Effector memory CD8-positive, alpha-beta T cell (primary cell): Measurements from ENCODE around the gene SPART.

Source experiments
- ATAC-seq: fragments of 150-1000 bp; cut with Tn5 transposase; replicated peaks from 2 replicates; pipeline ENCODE4 v1.10.0; 2021; ENCODE audit warnings: mild to moderate bottlenecking, moderate library complexity
- DNase-seq, 3 experiments: peaks; one replicate each; pipeline ENCODE4 v3.0.0; 2021
- H3K27ac Mint-ChIP-seq, 2 donors: one replicate each; pipeline ENCODE4 v1.8.0; 2022; ENCODE audit warnings: mild to moderate bottlenecking in 2 of 2, mixed read lengths in 2 of 2, moderate library complexity in 2 of 2
- H3K27me3 Mint-ChIP-seq, 2 donors: one replicate each; pipeline ENCODE4 v1.8.0; 2022; ENCODE audit warnings: mixed read lengths in 2 of 2
- H3K36me3 Mint-ChIP-seq: one replicate; pipeline ENCODE4 v1.8.0; 2022; ENCODE audit warnings: mild to moderate bottlenecking, moderate library complexity, mixed read lengths; ENCODE audit not compliant: insufficient read depth
- H3K4me1 Mint-ChIP-seq, 2 donors: one replicate each; pipeline ENCODE4 v1.8.0; 2022; ENCODE audit warnings: low read depth in 2 of 2, mixed read lengths in 2 of 2
- H3K4me3 Mint-ChIP-seq, 2 donors: one replicate each; pipeline ENCODE4 v1.8.0; 2022; ENCODE audit warnings: mild to moderate bottlenecking in 2 of 2, mixed read lengths in 2 of 2, moderate library complexity in 2 of 2
- H3K9me3 Mint-ChIP-seq, 2 donors: one replicate each; pipeline ENCODE4 v1.8.0; 2022; ENCODE audit warnings: mixed read lengths in 2 of 2
- total RNA-seq, 9 experiments: gene quantifications; one replicate each; lab custom pipeline; 2026; lab: John Stamatoyannopoulos, UW

The SPART gene, protein sequence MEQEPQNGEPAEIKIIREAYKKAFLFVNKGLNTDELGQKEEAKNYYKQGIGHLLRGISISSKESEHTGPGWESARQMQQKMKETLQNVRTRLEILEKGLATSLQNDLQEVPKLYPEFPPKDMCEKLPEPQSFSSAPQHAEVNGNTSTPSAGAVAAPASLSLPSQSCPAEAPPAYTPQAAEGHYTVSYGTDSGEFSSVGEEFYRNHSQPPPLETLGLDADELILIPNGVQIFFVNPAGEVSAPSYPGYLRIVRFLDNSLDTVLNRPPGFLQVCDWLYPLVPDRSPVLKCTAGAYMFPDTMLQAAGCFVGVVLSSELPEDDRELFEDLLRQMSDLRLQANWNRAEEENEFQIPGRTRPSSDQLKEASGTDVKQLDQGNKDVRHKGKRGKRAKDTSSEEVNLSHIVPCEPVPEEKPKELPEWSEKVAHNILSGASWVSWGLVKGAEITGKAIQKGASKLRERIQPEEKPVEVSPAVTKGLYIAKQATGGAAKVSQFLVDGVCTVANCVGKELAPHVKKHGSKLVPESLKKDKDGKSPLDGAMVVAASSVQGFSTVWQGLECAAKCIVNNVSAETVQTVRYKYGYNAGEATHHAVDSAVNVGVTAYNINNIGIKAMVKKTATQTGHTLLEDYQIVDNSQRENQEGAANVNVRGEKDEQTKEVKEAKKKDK
- total RNA-seq, result 10.8 to 50.7 (median 24.0) reads per million in 9 experiments

DNA sequence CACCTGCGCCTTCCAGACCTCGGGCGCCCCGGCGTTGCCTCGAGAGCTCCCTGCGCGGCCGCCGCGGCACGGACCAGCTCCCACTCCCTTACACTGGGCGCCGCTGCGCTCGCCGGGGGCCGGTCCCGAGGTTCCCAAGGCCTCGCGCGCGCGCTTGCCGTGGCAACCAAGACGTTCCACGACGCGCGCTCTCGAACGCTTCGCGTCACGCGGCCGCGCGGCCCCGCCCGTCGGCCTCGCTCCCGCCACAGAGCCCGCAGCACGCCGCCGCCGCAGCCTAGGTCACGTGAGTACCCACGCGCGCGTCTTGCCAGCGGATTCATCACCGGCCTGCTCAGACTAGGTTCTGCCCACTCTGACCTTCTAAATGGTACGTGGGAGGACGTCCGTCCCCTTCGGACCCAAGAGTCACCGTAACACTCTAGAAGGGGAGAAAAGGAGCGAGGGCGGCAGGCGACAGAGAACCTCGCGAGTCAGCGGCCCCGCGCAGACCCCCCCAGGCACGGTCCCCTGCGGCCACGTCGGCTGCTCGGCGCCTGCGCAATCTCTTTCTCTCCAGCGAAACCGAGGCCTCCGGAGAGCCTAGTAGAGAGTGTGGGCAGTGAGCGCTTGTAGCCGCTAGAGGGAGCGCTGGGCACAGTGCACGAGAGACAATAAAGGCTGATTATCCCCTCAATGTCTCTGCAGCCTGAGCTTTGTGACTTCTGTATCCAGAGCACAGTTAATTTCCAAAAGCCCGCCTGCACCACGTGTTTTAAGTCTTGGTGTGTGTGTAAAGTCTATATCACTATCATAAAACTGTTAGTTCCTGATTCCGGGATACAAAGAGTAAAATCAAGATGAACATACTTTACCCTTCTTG is at the start of gene SPART:
Gene SPART, minus strand, starts transcription at position 173 of the 862 bp plus-strand sequence. CDS start 10,564 bp downstream, outside the sequence.
- Mint-ChIP-seq H3K4me1 (peaks cover 4 to 9% of the 10 kb centered on the region in 2 donors), H3K27me3 (peaks cover 18 to 19% of the 10 kb centered on the region in 2 donors), H3K9me3 (peaks cover 0 to 2% of the 10 kb centered on the region in 2 donors), H3K36me3 (peaks cover 15% of the 10 kb centered on the region), H3K27ac (peak within 1 kb of the TSS; percentile 19 to 96), H3K4me3 (peak within 1 kb of the TSS; percentile 81 to 85)
- peak; percentile 79 for ATAC-seq
- DNase-seq, result peak; percentile 37 to 71 (median 69)

DNA sequence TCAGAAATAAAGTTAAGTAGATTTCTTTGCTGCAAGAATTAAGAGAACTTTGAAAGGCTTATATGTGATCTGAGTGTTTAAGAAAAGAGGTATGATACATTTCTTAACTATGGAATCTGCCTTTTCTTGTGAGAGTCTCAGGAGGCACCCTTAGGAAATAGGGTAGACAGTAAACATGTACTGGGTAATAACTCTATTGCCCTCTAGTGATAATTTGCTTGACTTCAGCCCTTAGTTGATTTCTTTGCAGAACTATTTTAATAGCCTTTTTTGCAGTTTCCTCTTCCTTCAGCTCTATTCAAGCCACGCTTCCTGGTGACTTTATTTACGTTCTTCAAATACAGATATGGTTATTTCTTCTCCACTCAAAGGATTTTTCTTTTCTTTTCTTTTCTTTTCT is 49.1 kb upstream of the SPART start:
- Mint-ChIP-seq H3K36me3 (no peaks in the 10 kb centered on the region), H3K27ac (no peak overlapping the region), H3K27me3 (no peaks in the 10 kb centered on the region), H3K9me3 (peaks cover 0 to 9% of the 10 kb centered on the region in 2 donors), H3K4me1 (no peaks in the 10 kb centered on the region), H3K4me3 (no peak overlapping the region)
- no peak for ATAC-seq
- no peak for DNase-seq

DNA sequence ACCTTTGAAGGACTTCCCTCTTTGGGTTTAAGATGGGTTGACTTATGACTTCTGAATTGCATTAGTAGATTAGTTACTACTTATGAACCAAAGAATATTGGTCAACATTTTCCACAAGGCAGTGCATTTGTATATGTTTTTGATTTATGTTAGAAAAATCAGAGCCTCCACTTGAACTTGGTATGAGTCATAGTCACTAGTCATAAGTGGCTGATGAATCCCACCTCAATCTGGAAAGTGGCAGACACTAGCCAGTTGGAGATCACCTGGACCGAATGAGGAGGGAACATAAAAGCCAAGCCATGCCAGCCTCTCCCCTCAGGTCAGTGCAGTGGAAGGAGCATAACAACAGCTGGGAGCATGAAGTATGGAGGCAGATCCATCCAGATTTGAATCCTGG is 39.3 kb upstream of the SPART start:
- Mint-ChIP-seq H3K9me3 (peaks cover 0 to 6% of the 10 kb centered on the region in 2 donors), H3K36me3 (no peaks in the 10 kb centered on the region), H3K27me3 (no peaks in the 10 kb centered on the region), H3K4me1 (no peaks in the 10 kb centered on the region), H3K4me3 (no peak overlapping the region), H3K27ac (no peak overlapping the region)
- no peak for ATAC-seq
- DNase-seq, result no peak

DNA sequence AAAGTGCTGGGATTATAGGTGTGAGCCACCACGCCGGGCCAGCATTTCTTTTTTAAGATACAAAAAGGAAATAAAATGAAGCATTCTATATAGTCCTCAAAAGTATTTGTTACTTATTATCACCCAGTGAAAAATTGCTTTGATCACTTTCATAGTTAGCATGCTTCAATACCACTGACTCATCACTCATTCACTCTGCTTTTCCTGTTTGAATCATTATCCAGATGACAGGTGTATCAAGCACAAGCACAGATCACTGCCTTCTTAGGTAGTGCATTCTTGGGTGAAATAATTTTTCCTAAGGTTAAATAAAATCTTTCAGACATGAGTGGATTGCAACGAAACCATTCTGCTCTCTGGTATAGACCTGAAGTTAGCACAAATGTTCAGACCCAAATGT is 35.8 kb upstream of the SPART start:
- ATAC-seq, result no peak

DNA sequence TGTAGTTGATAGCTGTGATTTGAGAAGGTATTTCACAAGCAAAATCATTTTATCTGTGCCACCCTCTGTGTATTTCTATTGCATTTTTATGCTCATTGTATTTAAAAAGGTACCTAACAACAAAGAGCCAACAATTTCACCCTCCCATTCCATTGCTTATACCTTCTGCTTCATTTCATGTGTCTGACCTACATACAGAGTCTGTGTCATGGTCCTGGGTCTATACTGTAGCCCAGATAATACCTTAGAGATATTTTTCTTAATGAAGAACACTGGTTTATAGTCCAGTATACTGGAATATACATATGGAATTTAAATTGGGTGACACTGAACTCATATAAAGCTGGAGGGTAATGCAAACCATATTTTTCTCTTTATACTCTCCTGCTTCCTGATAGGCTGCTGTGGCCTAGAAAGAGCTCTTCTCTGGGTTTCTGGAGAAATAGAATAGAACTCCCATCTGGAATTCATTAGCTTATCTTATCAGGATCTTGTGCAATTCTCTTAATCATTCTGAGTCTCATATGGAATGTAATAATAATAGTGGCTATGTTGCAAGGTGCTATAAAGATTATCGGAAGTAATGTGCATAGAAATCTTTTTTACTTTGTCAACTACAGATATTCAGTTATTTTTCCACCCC is 31.8 kb upstream of the SPART start:
- DNase-seq, result no peak
- H3K4me3 Mint-ChIP-seq, result no peak overlapping the region
- no peaks in the 10 kb centered on the region for H3K9me3 Mint-ChIP-seq

More for the DNA sequence above, 35.8 kb upstream of the SPART start:
- no peaks in the 10 kb centered on the region for H3K27me3 Mint-ChIP-seq
- no peak overlapping the region for H3K4me3 Mint-ChIP-seq
- H3K4me1 Mint-ChIP-seq, result no peaks in the 10 kb centered on the region
- no peaks in the 10 kb centered on the region for H3K36me3 Mint-ChIP-seq
- H3K27ac Mint-ChIP-seq, result no peak overlapping the region
- DNase-seq, result no peak
- peaks cover 0 to 2% of the 10 kb centered on the region in 2 donors for H3K9me3 Mint-ChIP-seq

DNA sequence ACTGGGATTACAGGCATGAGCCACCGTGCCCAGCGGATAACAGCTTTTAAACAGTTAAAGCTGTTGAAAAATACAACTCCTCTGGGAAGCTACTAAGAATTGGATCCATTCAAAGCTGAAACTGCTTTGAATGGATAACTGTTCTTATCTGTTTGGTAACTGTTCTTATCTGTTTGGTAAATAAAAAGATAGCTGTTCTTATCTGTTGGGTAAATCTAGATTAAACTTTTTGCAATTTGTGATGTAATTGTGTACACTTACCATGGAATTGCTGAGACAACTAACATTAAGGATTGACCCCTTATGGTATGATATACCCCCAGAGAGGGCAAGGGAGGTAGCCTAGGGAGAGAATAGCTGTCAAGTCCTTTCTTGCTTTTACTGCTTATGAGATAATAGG is 27.9 kb upstream of the SPART start:
- ATAC-seq, result no peak
- H3K27ac Mint-ChIP-seq, result no peak overlapping the region
- H3K4me1 Mint-ChIP-seq, result no peaks in the 10 kb centered on the region
- peaks cover 0 to 6% of the 10 kb centered on the region in 2 donors for H3K9me3 Mint-ChIP-seq
- no peaks in the 10 kb centered on the region for H3K27me3 Mint-ChIP-seq
- DNase-seq, result no peak
- no peaks in the 10 kb centered on the region for H3K36me3 Mint-ChIP-seq
- H3K4me3 Mint-ChIP-seq, result no peak overlapping the region

More for the DNA sequence above, 31.8 kb upstream of the SPART start:
- no peak for ATAC-seq
- Mint-ChIP-seq H3K27ac (no peak overlapping the region), H3K36me3 (no peaks in the 10 kb centered on the region), H3K4me1 (no peaks in the 10 kb centered on the region), H3K27me3 (no peaks in the 10 kb centered on the region)

DNA sequence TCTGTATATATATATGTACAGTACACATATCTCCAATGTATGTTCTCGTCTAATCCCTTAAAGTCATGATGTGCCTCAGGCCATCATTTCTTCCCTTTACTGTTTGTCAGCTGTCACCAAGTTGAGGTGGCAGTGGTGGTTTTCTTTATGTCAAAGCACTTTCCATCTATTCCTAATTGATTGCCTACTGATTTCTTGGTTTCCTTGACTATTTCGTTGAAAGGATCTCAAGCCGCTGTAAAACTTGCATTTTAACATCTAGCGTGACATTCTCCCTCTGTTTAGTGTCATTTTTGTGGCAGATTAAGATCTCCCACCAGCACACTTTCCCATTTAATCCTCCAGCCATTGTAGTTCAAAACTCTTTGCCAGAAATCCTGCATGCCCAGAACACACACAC is 25.0 kb upstream of the SPART start:
- no peak overlapping the region for H3K4me3 Mint-ChIP-seq
- H3K27ac Mint-ChIP-seq, result no peak overlapping the region
- DNase-seq, result no peak
- peaks cover 0 to 7% of the 10 kb centered on the region in 2 donors for H3K9me3 Mint-ChIP-seq
- no peak for ATAC-seq
- H3K36me3 Mint-ChIP-seq, result no peaks in the 10 kb centered on the region
- H3K27me3 Mint-ChIP-seq, result no peaks in the 10 kb centered on the region
- H3K4me1 Mint-ChIP-seq, result no peaks in the 10 kb centered on the region

DNA sequence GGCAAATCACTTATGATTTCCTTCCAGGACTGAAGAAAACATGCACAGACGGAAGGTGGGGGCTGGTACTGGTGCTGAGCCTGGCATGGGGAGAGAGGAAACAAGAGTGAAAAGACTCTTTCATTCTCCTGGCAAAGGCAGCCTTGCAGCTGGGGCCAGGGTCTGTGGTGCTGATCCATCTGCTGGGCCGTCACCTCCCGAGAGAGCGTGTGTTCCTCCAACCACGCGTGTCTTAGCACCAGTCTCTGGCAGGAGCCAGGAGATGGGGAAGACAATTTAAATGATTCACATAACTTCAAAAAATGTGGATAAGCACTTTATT is 23.9 kb upstream of the SPART start:
- H3K9me3 Mint-ChIP-seq, result peaks cover 0 to 9% of the 10 kb centered on the region in 2 donors
- H3K27ac Mint-ChIP-seq, result no peak overlapping the region
- H3K4me1 Mint-ChIP-seq, result no peaks in the 10 kb centered on the region
- DNase-seq (no peak), ATAC-seq (no peak)
- H3K36me3 Mint-ChIP-seq, result no peaks in the 10 kb centered on the region
- no peaks in the 10 kb centered on the region for H3K27me3 Mint-ChIP-seq
- no peak overlapping the region for H3K4me3 Mint-ChIP-seq

DNA sequence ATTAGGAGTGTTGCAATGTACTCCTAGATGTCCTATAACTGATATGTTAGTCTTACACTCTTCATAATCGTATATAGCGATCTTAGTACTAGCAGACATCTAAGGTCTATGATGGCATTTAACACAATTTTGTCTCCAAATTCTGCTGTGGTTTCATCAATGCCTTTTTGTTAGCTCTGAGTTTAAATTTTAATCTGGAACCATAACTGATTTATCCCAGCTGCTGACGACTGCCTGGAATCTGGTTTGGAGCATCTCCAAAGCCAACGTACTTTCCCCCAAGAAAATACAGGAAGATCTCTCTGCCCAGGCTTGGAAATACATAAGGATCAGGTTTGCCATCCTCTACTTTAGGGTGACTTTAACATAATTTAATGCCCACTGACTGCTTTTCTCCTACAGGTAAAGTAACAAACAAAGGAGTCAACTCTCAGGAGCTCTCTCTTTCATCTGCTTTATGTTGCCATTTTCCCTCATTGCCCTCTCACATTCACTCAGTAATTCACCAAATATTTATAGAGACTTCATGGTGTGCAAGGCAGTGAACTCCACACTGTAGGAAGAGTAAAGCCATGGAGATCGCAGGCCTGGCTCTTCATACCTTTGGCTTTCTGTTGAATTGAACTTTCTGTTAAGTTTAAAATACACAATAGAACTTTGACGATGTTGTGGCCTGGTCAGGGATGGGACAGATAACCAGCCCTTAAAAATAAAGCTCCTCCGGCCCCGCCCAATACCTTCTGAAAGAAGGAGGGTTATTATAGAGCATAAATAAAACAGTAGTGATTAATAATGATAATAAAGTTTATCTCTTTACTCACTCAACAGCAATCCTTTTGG is 23.3 kb upstream of the SPART start:
- no peak for ATAC-seq
- no peak overlapping the region for H3K4me3 Mint-ChIP-seq
- H3K36me3 Mint-ChIP-seq, result no peaks in the 10 kb centered on the region
- no peak for DNase-seq
- H3K27me3 Mint-ChIP-seq, result no peaks in the 10 kb centered on the region
- H3K9me3 Mint-ChIP-seq, result peaks cover 0 to 9% of the 10 kb centered on the region in 2 donors
- no peaks in the 10 kb centered on the region for H3K4me1 Mint-ChIP-seq
- no peak overlapping the region for H3K27ac Mint-ChIP-seq

DNA sequence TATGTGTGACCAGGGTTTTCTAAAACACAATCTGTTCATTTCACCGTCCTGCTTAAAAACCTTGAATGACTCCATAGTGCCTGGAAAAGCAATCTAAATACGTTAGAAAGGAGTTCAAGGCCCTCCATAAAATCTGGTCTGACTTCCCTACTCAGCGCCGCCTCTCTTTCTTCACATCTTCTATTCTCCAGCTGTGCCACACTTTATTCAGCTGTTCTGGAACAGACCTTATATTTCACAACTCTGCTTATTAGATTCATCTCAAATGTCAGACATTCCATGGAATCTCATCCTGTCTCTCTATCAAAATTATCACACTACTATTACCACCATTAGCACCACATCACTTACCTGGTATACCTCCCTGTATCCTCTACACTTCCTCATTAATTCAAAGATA is 19.8 kb upstream of the SPART start:
- Mint-ChIP-seq H3K9me3 (peaks cover 0 to 3% of the 10 kb centered on the region in 2 donors), H3K36me3 (no peaks in the 10 kb centered on the region), H3K27ac (no peak overlapping the region), H3K27me3 (no peaks in the 10 kb centered on the region), H3K4me1 (no peaks in the 10 kb centered on the region), H3K4me3 (no peak overlapping the region)
- ATAC-seq (no peak), DNase-seq (no peak)

DNA sequence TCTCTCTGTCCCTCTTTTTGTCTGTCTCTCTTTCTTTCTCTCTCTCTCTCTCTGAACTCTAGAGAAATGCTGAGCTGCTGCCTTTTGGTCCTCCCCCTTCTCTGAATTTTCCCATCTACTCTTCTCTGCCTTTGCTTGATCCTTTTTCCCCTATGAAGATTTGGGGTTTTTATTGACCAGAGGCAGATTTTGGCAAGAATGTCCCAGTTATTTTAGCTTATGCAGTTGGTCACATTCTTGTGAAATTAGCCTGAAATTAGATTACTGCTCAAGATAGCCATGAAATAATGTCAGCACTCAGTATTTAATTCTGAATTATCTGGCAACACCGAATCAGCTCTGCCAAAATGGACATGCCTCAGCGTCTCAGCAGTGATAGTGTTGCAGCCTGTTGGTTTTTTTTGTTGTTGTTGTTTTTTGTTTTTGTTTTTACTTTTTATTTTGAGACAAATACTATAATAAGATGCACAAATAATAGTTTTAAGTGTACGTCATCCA is 17.2 kb upstream of the SPART start:
- no peaks in the 10 kb centered on the region for H3K4me1 Mint-ChIP-seq
- DNase-seq (no peak), ATAC-seq (no peak)
- peaks cover 0 to 3% of the 10 kb centered on the region in 2 donors for H3K9me3 Mint-ChIP-seq
- no peak overlapping the region for H3K4me3 Mint-ChIP-seq
- no peak overlapping the region for H3K27ac Mint-ChIP-seq
- H3K27me3 Mint-ChIP-seq, result no peaks in the 10 kb centered on the region
- H3K36me3 Mint-ChIP-seq, result no peaks in the 10 kb centered on the region

DNA sequence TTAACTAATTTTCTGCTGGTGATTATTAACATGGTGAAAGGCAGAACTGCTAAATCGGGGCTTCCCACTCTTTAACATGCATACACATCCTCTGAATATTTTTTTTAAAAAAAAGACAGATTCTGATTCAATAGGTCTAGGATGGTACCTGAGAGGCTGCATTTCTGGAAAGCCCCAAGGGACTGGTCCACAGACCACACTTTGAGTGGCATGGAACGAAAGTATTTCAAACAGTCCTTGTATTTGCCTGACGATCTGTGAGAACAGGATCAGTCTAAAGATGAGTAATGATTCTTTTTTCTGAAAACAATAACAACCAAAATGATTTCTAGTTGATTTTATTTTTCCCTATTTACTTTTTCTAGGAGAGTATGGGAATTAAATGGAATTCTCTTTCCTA is 16.7 kb upstream of the SPART start:
- H3K36me3 Mint-ChIP-seq, result no peaks in the 10 kb centered on the region
- H3K27me3 Mint-ChIP-seq, result no peaks in the 10 kb centered on the region
- H3K9me3 Mint-ChIP-seq, result peaks cover 0 to 3% of the 10 kb centered on the region in 2 donors
- no peak overlapping the region for H3K27ac Mint-ChIP-seq
- ATAC-seq (no peak), DNase-seq (no peak)
- H3K4me3 Mint-ChIP-seq, result no peak overlapping the region
- H3K4me1 Mint-ChIP-seq, result no peaks in the 10 kb centered on the region
